Colonic mucosa (tissue), 4 donors: ENCODE measurements around the gene XPO1. TPM values are rescaled to one million over a fixed set of nuclear protein-coding genes. Genes with fewer than 3 reads are reported as not detected.
"Not testable (repeated sequence)": the region's sequence is repeated elsewhere in the genome, so short reads cannot be mapped to it uniquely, and the experiment has no call there.

Experiments used
- DNase-seq: peaks from one replicate; pipeline ENCODE4 v3.0.0-alpha.2; 2020
- H3K27ac ChIP-seq: fragments of 200-600 bp; one replicate; pipeline ENCODE4 v1.8.0; 2021
- H3K27me3 ChIP-seq: fragments of 200-600 bp; one replicate; pipeline ENCODE4 v1.8.0; 2021
- H3K36me3 ChIP-seq: fragments of 200-600 bp; one replicate; pipeline ENCODE4 v1.8.0; 2021
- H3K4me1 ChIP-seq: fragments of 200-600 bp; one replicate; pipeline ENCODE4 v1.8.0; 2021; ENCODE audit warnings: mild to moderate bottlenecking
- H3K4me3 ChIP-seq: fragments of 200-600 bp; one replicate; pipeline ENCODE4 v1.8.0; 2021
- H3K9ac ChIP-seq, 2 donors: one replicate each; pipeline ENCODE4 v1.7.0; 2013; ENCODE audit warnings: control low read depth in 2 of 2, low read depth in 2 of 2, low read length in 2 of 2
- H3K9me3 ChIP-seq: fragments of 200-600 bp; one replicate; pipeline ENCODE4 v1.8.0; 2021
- intact Hi-C: fragments of 100-400 bp; cut with DNase I; formaldehyde crosslinking; loops from one replicate; pipeline ENCODE4 v1.14.1; 2022
- total RNA-seq, 2 donors: library from RNA; stranded (reverse); fragmentation: NEBNext Ultra II Directional in 1 of 2; extraction: Animal tissue kit (Norgen Biotek cat#: 25700) in 1 of 2; gene quantifications; one replicate each; pipeline ENCODE4 v1.2.1, GENCODE V29; 2021
- TF ChIP-seq, protein P1 (sequence below): fragments of 200-600 bp; IDR thresholded peaks from one replicate; pipeline ENCODE4 v1.8.0; 2022; ENCODE audit warnings: antibody characterized with exemption, mild to moderate bottlenecking
- donor health status: healthy.
- donor health status: DM: no; HTN: no; CAD: no.
- donor health status: DM: no; HTN: no; CAD: no.

Gene XPO1
- total RNA-seq, 2 donors from 2014 or later: 84.4 to 152 TPM

GRCh38 chr2:61452392-61452791, 85.8 kb downstream of the XPO1 start:
- Histone ChIP-seq H3K27ac (no peak overlapping the region), H3K27me3 (no peaks in the 10 kb centered on the region), H3K36me3 (no peaks in the 10 kb centered on the region), H3K9me3 (no peaks in the 10 kb centered on the region), H3K9ac (no peak overlapping the region), H3K4me1 (no peaks in the 10 kb centered on the region), H3K4me3 (no peak overlapping the region)
- intact Hi-C loops: no loop called here
- no peak for DNase-seq
- TF ChIP-seq, protein P1, sequence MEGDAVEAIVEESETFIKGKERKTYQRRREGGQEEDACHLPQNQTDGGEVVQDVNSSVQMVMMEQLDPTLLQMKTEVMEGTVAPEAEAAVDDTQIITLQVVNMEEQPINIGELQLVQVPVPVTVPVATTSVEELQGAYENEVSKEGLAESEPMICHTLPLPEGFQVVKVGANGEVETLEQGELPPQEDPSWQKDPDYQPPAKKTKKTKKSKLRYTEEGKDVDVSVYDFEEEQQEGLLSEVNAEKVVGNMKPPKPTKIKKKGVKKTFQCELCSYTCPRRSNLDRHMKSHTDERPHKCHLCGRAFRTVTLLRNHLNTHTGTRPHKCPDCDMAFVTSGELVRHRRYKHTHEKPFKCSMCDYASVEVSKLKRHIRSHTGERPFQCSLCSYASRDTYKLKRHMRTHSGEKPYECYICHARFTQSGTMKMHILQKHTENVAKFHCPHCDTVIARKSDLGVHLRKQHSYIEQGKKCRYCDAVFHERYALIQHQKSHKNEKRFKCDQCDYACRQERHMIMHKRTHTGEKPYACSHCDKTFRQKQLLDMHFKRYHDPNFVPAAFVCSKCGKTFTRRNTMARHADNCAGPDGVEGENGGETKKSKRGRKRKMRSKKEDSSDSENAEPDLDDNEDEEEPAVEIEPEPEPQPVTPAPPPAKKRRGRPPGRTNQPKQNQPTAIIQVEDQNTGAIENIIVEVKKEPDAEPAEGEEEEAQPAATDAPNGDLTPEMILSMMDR: no peak

- no peaks in the 10 kb centered on the region for H3K9me3 ChIP-seq
Observed at GRCh38 chr2:61451178-61451577, 87.0 kb downstream of the XPO1 start.

GRCh38 chr2:61450144-61450543, 88.0 kb downstream of the XPO1 start:
- Histone ChIP-seq H3K27ac (no peak overlapping the region), H3K27me3 (no peaks in the 10 kb centered on the region), H3K9me3 (no peaks in the 10 kb centered on the region), H3K36me3 (no peaks in the 10 kb centered on the region), H3K4me1 (no peaks in the 10 kb centered on the region), H3K4me3 (no peak overlapping the region), H3K9ac (no peak overlapping the region)
- intact Hi-C loops: no loop called here
- TF ChIP-seq, protein P1: no peak
- DNase-seq: no peak

More at GRCh38 chr2:61451178-61451577, 87.0 kb downstream of the XPO1 start:
- Histone ChIP-seq H3K4me3 (no peak overlapping the region), H3K27ac (no peak overlapping the region), H3K27me3 (no peaks in the 10 kb centered on the region), H3K9ac (no peak overlapping the region), H3K4me1 (no peaks in the 10 kb centered on the region), H3K36me3 (no peaks in the 10 kb centered on the region)
- TF ChIP-seq, protein P1: no peak
- intact Hi-C loops: no loop called here
- no peak for DNase-seq

- H3K9ac ChIP-seq: no peak overlapping the region
- no peaks in the 10 kb centered on the region for H3K27me3 ChIP-seq
- no peak overlapping the region for H3K4me3 ChIP-seq
- H3K36me3 ChIP-seq: no peaks in the 10 kb centered on the region
- H3K27ac ChIP-seq: no peak overlapping the region
- TF ChIP-seq, protein P1: no peak
- no peak for DNase-seq
- no peaks in the 10 kb centered on the region for H3K9me3 ChIP-seq
- intact Hi-C loops: no loop called here
- no peaks in the 10 kb centered on the region for H3K4me1 ChIP-seq
Observed at GRCh38 chr2:61448229-61448628, 89.9 kb downstream of the XPO1 start.

DNA sequence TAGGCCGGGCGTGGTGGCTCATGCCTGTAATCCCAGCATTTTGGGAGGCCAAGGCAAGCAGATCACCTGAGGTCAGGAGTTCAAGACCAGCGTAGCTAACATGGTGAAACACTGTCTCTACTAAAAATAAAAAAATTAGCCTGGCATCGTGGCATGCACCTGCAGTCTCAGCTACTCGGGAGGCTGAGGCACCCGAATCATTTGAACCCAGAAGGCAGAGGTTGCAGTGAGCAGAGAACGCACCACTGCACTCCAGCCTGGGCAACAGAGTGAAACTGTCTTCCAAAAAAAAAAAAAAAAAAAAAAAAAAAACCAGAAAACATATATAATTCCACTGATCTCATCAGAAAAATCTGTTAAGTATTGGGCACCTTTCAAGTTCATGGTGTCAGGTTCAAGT, 91.2 kb downstream of the XPO1 start:
- DNase-seq, H3K27ac ChIP-seq, H3K9me3 ChIP-seq, H3K27me3 ChIP-seq, intact Hi-C loops, H3K36me3 ChIP-seq, H3K4me3 ChIP-seq, H3K9ac ChIP-seq, H3K4me1 ChIP-seq: not testable (repeated sequence)

GRCh38 chr2:61443342-61444041, 94.7 kb downstream of the XPO1 start:
- H3K4me1 ChIP-seq: no peaks in the 10 kb centered on the region
- intact Hi-C loops: no loop called here
- no peaks in the 10 kb centered on the region for H3K36me3 ChIP-seq
- DNase-seq: no peak
- no peak overlapping the region for H3K4me3 ChIP-seq
- no peaks in the 10 kb centered on the region for H3K9me3 ChIP-seq
- H3K27ac ChIP-seq: no peak overlapping the region
- TF ChIP-seq, protein P1: no peak
- H3K27me3 ChIP-seq: no peaks in the 10 kb centered on the region
- H3K9ac ChIP-seq: no peak overlapping the region
